HEK293 (cell line): ENCODE measurements around the gene PSTPIP2.

Experiments used
- CTCF ChIA-PET: fragments of 350-600 bp; formaldehyde crosslinking; extraction: SDS; loops from one replicate; lab custom pipeline; 2021; ENCODE audit warnings: antibody characterized with exemption; lab: Yijun Ruan, JAX
- POLR2A ChIA-PET: fragments of 300-600 bp; formaldehyde crosslinking; extraction: SDS; loops from one replicate; lab custom pipeline; 2020; ENCODE audit warnings: antibody characterized with exemption, inconsistent platforms; lab: Yijun Ruan, JAX
- H3K27ac ChIP-seq: fragments of 200-500 bp; sonication (Bioruptor generic); 2 replicates; pipeline ENCODE4 v1.5.1; 2014; ENCODE audit warnings: low read depth, low read length, control low read depth, inconsistent platforms; ENCODE audit errors: extremely low read depth
- H3K36me3 ChIP-seq, 2 experiments: fragments of 200-500 bp in 1 of 2; sonication (Bioruptor generic) in 1 of 2; 1 replicate in 1 of 2; 2 replicates in 1 of 2; pipeline ENCODE4 v1.5.1; 2014 to 2017; ENCODE audit warnings: inconsistent platforms in 2 of 2, low read length in 2 of 2; ENCODE audit not compliant: control insufficient read depth in 2 of 2, insufficient read depth in 1 of 2
- H3K4me1 ChIP-seq: fragments of 200-500 bp; sonication (Bioruptor generic); 2 replicates; pipeline ENCODE4 v1.5.1; 2014; ENCODE audit warnings: mild to moderate bottlenecking, low read length, inconsistent platforms; ENCODE audit not compliant: control insufficient read depth, insufficient read depth
- H3K4me3 ChIP-seq: 2 replicates; pipeline ENCODE4 v1.5.1; 2011; ENCODE audit warnings: low read depth, mild to moderate bottlenecking, control low read depth, low read length, moderate library complexity
- H3K9me3 ChIP-seq: fragments of 200-500 bp; sonication (Bioruptor generic); 2 replicates; pipeline ENCODE4 v1.5.1; 2014; ENCODE audit warnings: low read depth, low read length, inconsistent platforms; ENCODE audit not compliant: control insufficient read depth, insufficient read depth
- MYNN ChIP-seq: fragments of 450-650 bp; formaldehyde crosslinking; IDR thresholded peaks from 2 replicates; pipeline ENCODE4 v1.5.1; 2016; ENCODE audit warnings: missing biosample characterization, missing genetic modification characterization, borderline replicate concordance
- SETDB1 ChIP-seq: IDR thresholded peaks from one replicate; pipeline ENCODE4 v1.6.1; 2017; ENCODE audit warnings: mild to moderate bottlenecking, low read length, moderate library complexity, mixed read lengths; ENCODE audit not compliant: insufficient read length
- SP2 ChIP-seq: fragments of 450-650 bp; formaldehyde crosslinking; IDR thresholded peaks from 2 replicates; pipeline ENCODE4 v1.5.1; 2016; ENCODE audit warnings: missing biosample characterization, missing genetic modification characterization
- TRIM28 ChIP-seq: IDR thresholded peaks from 2 replicates; pipeline ENCODE4 v1.6.1; 2011; ENCODE audit warnings: low read length, control low read depth, borderline replicate concordance
- ZBTB1 ChIP-seq: fragments of 450-650 bp; formaldehyde crosslinking; IDR thresholded peaks from 2 replicates; pipeline ENCODE4 v1.5.1; 2016; ENCODE audit warnings: missing biosample characterization, missing genetic modification characterization
- ZBTB21 ChIP-seq: fragments of 450-650 bp; formaldehyde crosslinking; IDR thresholded peaks from 2 replicates; pipeline ENCODE4 v1.5.1; 2017; ENCODE audit warnings: missing biosample characterization, missing genetic modification characterization
- ZBTB7A ChIP-seq: fragments of 450-650 bp; formaldehyde crosslinking; IDR thresholded peaks from 2 replicates; pipeline ENCODE4 v1.5.1; 2016; ENCODE audit warnings: low read depth, missing biosample characterization, missing genetic modification characterization
- ZNF121 ChIP-seq: fragments of 450-650 bp; formaldehyde crosslinking; IDR thresholded peaks from 2 replicates; pipeline ENCODE4 v1.5.1; 2016; ENCODE audit warnings: missing biosample characterization, missing genetic modification characterization
- ZNF138 ChIP-seq: fragments of 450-650 bp; formaldehyde crosslinking; IDR thresholded peaks from 2 replicates; pipeline ENCODE4 v1.5.1; 2016; ENCODE audit warnings: missing biosample characterization, missing genetic modification characterization, borderline replicate concordance
- ZNF184 ChIP-seq: fragments of 450-650 bp; IDR thresholded peaks from 2 replicates; pipeline ENCODE4 v1.5.1; 2018; ENCODE audit warnings: missing biosample characterization, mild to moderate bottlenecking, missing genetic modification characterization
- ZNF202 ChIP-seq: fragments of 450-650 bp; formaldehyde crosslinking; IDR thresholded peaks from 2 replicates; pipeline ENCODE4 v1.5.1; 2016; ENCODE audit warnings: missing biosample characterization, missing genetic modification characterization, borderline replicate concordance
- ZNF23 ChIP-seq: fragments of 450-650 bp; formaldehyde crosslinking; IDR thresholded peaks from 2 replicates; pipeline ENCODE4 v1.5.1; 2016; ENCODE audit warnings: missing biosample characterization, missing genetic modification characterization, borderline replicate concordance
- ZNF280C ChIP-seq: fragments of 450-650 bp; formaldehyde crosslinking; IDR thresholded peaks from 2 replicates; pipeline ENCODE4 v1.5.1; 2016; ENCODE audit warnings: missing biosample characterization, missing genetic modification characterization
- ZNF280D ChIP-seq: fragments of 450-650 bp; formaldehyde crosslinking; IDR thresholded peaks from 2 replicates; pipeline ENCODE4 v1.5.1; 2016; ENCODE audit warnings: missing biosample characterization, missing genetic modification characterization
- ZNF311 ChIP-seq: fragments of 450-650 bp; formaldehyde crosslinking; IDR thresholded peaks from 2 replicates; pipeline ENCODE4 v1.5.1; 2017; ENCODE audit warnings: missing biosample characterization, missing genetic modification characterization, borderline replicate concordance
- ZNF324 ChIP-seq: fragments of 450-650 bp; formaldehyde crosslinking; IDR thresholded peaks from 2 replicates; pipeline ENCODE4 v1.5.1; 2016; ENCODE audit warnings: missing biosample characterization, missing genetic modification characterization
- ZNF362 ChIP-seq: fragments of 450-650 bp; formaldehyde crosslinking; IDR thresholded peaks from 2 replicates; pipeline ENCODE4 v1.5.1; 2016; ENCODE audit warnings: missing biosample characterization, missing genetic modification characterization
- ZNF423 ChIP-seq: fragments of 450-650 bp; formaldehyde crosslinking; IDR thresholded peaks from 2 replicates; pipeline ENCODE4 v1.5.1; 2016; ENCODE audit warnings: missing biosample characterization, missing genetic modification characterization
- ZNF596 ChIP-seq: fragments of 450-650 bp; IDR thresholded peaks from 2 replicates; pipeline ENCODE4 v1.5.0; 2018; ENCODE audit warnings: missing biosample characterization, mild to moderate bottlenecking, missing genetic modification characterization, moderate library complexity
- ZNF623 ChIP-seq: fragments of 450-650 bp; formaldehyde crosslinking; IDR thresholded peaks from 2 replicates; pipeline ENCODE4 v1.5.1; 2016; ENCODE audit warnings: missing biosample characterization, missing genetic modification characterization
- ZNF626 ChIP-seq: fragments of 450-650 bp; sonication (Bioruptor Pico); formaldehyde crosslinking; IDR thresholded peaks from 2 replicates; pipeline ENCODE4 v1.5.1; 2018; ENCODE audit warnings: missing biosample characterization, missing genetic modification characterization, inconsistent platforms
- ZNF76 ChIP-seq: fragments of 450-650 bp; formaldehyde crosslinking; IDR thresholded peaks from 2 replicates; pipeline ENCODE4; 2016; ENCODE audit warnings: low read depth, missing biosample characterization, missing genetic modification characterization, borderline replicate concordance
- ZSCAN16 ChIP-seq: fragments of 450-650 bp; formaldehyde crosslinking; IDR thresholded peaks from 2 replicates; pipeline ENCODE4 v1.5.1; 2016; ENCODE audit warnings: missing biosample characterization, missing genetic modification characterization
- ZSCAN23 ChIP-seq: fragments of 450-650 bp; formaldehyde crosslinking; IDR thresholded peaks from 2 replicates; pipeline ENCODE4 v1.5.1; 2016; ENCODE audit warnings: missing biosample characterization, missing genetic modification characterization
- TF ChIP-seq, protein P1 (sequence below): fragments of 450-650 bp; formaldehyde crosslinking; IDR thresholded peaks from 2 replicates; pipeline ENCODE4 v1.5.1; 2016; ENCODE audit warnings: missing biosample characterization, missing genetic modification characterization
- TF ChIP-seq, protein P2 (sequence below): fragments of 450-650 bp; formaldehyde crosslinking; IDR thresholded peaks from 2 replicates; pipeline ENCODE4 v1.5.1; 2016; ENCODE audit warnings: missing biosample characterization, missing genetic modification characterization, borderline replicate concordance

PSTPIP2 gene

DNA sequence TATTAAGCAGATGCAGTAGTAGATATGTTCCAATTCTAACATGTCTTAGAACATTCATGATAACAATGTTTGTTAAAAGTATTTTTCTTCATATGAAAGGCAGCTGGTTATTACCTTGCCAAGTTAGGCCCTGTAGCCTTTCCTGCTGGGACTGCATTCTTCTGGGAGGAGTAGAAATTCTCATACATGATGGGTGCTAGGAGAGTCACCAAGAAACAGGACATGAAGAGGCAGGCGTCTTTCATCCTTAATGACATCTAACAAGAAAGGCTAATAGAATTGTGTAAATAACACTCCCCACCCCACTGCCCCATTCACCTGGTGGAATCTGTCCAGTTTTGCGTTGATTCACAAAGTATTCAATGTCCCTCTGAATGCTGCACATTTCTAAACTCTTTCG lies 80.3 kb downstream of the PSTPIP2 start:
- POLR2A ChIA-PET = no interaction called here
- H3K36me3 ChIP-seq = peaks cover 4 to 32% of the 10 kb centered on the region in 2 experiments
- H3K27ac ChIP-seq = no peak overlapping the region
- TF ChIP-seq SP2 (tag by site-specific recombination) (no peak), ZBTB7A (tag by site-specific recombination) (no peak), ZNF202 (tag by site-specific recombination) (no peak), ZNF623 (no peak), ZNF324 (tag by site-specific recombination) (no peak), TRIM28 (no peak), ZBTB21 (tag by site-specific recombination) (no peak), ZSCAN23 (tag by site-specific recombination) (no peak), ZNF23 (tag by site-specific recombination) (no peak), ZNF121 (tag by site-specific recombination) (no peak), ZNF423 (tag by site-specific recombination) (no peak), ZNF280C (tag by site-specific recombination) (no peak), SETDB1 (no peak), ZBTB1 (tag by site-specific recombination) (no peak), ZNF138 (no peak), ZNF626 (tag by site-specific recombination) (no peak)
- TF ChIP-seq, protein P1, sequence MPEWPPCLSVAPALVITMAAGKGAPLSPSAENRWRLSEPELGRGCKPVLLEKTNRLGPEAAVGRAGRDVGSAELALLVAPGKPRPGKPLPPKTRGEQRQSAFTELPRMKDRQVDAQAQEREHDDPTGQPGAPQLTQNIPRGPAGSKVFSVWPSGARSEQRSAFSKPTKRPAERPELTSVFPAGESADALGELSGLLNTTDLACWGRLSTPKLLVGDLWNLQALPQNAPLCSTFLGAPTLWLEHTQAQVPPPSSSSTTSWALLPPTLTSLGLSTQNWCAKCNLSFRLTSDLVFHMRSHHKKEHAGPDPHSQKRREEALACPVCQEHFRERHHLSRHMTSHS (tag by site-specific recombination) = no peak
- no peaks in the 10 kb centered on the region for H3K9me3 ChIP-seq
- CTCF ChIA-PET = interaction anchor here (0.7 to 1.2 kb wide), 2 partner anchors 78 to 82 kb away, joined by 3 read pairs; no protein-coding TSS in a partner anchor
- no peaks in the 10 kb centered on the region; the same call in 1 of the 2 replicates for H3K4me1 ChIP-seq
- H3K4me3 ChIP-seq = no peak overlapping the region

- POLR2A ChIA-PET = no interaction called here
- no peak overlapping the region for H3K27ac ChIP-seq
- CTCF ChIA-PET = interaction anchor here (0.9 kb wide), 1 partner anchor 105 kb away, joined by 3 read pairs; no protein-coding TSS in a partner anchor
- H3K36me3 ChIP-seq = peaks cover 4 to 19% of the 10 kb centered on the region in 2 experiments
- H3K4me3 ChIP-seq = no peak overlapping the region
- no peaks in the 10 kb centered on the region for H3K9me3 ChIP-seq
- no peaks in the 10 kb centered on the region for H3K4me1 ChIP-seq
- TF ChIP-seq ZBTB1 (tag by site-specific recombination) = no peak
- TF ChIP-seq, protein P2, sequence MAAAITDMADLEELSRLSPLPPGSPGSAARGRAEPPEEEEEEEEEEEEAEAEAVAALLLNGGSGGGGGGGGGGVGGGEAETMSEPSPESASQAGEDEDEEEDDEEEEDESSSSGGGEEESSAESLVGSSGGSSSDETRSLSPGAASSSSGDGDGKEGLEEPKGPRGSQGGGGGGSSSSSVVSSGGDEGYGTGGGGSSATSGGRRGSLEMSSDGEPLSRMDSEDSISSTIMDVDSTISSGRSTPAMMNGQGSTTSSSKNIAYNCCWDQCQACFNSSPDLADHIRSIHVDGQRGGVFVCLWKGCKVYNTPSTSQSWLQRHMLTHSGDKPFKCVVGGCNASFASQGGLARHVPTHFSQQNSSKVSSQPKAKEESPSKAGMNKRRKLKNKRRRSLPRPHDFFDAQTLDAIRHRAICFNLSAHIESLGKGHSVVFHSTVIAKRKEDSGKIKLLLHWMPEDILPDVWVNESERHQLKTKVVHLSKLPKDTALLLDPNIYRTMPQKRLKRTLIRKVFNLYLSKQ = no peak
- TF ChIP-seq ZNF280D = no peak
- TF ChIP-seq ZNF596 (tag by site-specific recombination) = no peak
- TF ChIP-seq ZNF311 (tag by site-specific recombination) = no peak
- no peak for TF ChIP-seq ZNF76 (tag by site-specific recombination)
- no peak for TF ChIP-seq MYNN
- no peak for TF ChIP-seq ZNF184
- TF ChIP-seq ZSCAN16 = no peak
- no peak for TF ChIP-seq ZNF362
Observed at GRCh38 chr18:45984546-45985235, 87.4 kb downstream of the PSTPIP2 start.
